NCI-H460 (cell line): ENCODE data around the gene SULT1A3. TPM values are rescaled to one million over a fixed set of nuclear protein-coding genes. Genes with fewer than 3 reads are reported as not detected.
A peak's percentile ranks its signal among the peaks of the same experiment; 100 is the strongest.
"Not testable (repeated sequence)": the region's sequence is repeated elsewhere in the genome, so short reads cannot be mapped to it uniquely, and the experiment has no call there.

Experiments
- DNase-seq: peaks from one replicate; pipeline ENCODE4 v3.0.0-alpha.2; 2016; ENCODE audit warnings: low read depth; ENCODE audit errors: extremely low read depth
- total RNA-seq: library from RNA; depleted of rRNA; stranded (reverse); fragments of >200 nt; shearing (Covaris generic); gene quantifications from 2 replicates; pipeline ENCODE4 v1.2.3, GENCODE V29; 2014

The SULT1A3 gene
- total RNA-seq, 1 experiment from 2014 or later: 4.4 TPM

DNA sequence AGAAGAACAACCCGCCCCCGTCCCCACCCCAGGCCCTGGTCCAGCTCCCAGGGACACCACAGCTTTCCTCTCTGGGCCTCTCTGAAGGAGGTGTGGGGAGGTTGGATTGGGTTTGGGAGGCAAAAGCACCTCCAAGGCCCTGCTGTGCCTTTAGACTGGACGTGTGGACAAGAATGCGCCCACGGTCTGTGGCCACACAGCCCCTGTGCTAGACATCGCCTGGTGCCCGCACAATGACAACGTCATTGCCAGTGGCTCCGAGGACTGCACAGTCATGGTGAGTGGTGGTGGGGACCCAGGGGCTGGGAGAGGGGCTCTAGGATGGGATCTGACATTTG is 12.6 kb upstream of the SULT1A3 start:
- DNase-seq: no peak

- peak; percentile 38 for DNase-seq
Measured at GRCh38 chr16:30186782-30187555, 12.1 kb upstream of the SULT1A3 start.

- DNase-seq: no peak
Measured at GRCh38 chr16:30187556-30187865, 11.5 kb upstream of the SULT1A3 start.

DNA sequence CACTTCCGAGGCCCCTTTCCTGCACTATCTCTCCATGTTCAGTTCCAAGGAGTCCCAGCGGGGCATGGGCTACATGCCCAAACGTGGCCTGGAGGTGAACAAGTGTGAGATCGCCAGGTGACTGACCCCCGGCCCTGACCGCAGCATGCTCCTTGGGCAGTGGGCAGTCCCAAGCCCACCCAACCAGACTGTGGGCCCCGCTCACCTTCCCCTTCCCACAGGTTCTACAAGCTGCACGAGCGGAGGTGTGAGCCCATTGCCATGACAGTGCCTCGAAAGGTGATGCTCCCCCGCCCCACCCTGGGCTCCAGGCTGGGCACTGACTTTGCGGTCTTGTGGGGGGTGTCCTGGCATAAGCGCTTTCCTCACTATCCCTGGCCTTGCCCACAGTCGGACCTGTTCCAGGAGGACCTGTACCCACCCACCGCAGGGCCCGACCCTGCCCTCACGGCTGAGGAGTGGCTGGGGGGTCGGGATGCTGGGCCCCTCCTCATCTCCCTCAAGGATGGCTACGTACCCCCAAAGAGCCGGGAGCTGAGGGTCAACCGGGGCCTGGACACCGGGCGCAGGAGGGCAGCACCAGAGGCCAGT is 11.0 kb upstream of the SULT1A3 start:
- DNase-seq: no peak

DNA sequence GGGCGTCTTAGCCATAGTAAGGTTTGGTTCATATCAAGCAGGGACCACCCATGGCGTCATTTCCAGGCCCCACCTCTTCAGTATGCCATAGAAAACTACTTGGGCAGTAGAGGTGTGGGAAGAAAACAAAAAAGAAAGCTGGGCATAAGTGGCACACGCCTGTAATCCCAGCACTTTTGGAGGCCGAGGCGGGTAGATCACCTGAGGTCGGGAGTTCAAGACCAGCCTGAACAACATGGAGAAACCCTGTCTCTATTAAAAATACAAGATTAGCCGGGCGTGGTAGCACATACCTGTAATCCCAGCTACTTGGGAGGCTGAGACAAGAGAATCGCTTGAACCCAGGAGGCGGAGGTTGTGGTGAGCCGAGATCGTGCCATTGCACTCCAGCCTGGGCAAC is 7.9 kb upstream of the SULT1A3 start:
- DNase-seq: not testable (repeated sequence)

- not testable (repeated sequence) for DNase-seq
Measured at GRCh38 chr16:30193098-30193497, 6.0 kb upstream of the SULT1A3 start.

- DNase-seq: not testable (repeated sequence)
Measured at GRCh38 chr16:30193615-30194014, 5.4 kb upstream of the SULT1A3 start, which contains the start of the genes BOLA2B and SLX1A. Gene BOLA2B, minus strand, starts transcription at chr16:30193666. Its CDS starts 71 bp downstream, at chr16:30193595. Gene SLX1A, plus strand, starts transcription at chr16:30193875. Its CDS starts 210 bp downstream, at chr16:30194085.

DNA sequence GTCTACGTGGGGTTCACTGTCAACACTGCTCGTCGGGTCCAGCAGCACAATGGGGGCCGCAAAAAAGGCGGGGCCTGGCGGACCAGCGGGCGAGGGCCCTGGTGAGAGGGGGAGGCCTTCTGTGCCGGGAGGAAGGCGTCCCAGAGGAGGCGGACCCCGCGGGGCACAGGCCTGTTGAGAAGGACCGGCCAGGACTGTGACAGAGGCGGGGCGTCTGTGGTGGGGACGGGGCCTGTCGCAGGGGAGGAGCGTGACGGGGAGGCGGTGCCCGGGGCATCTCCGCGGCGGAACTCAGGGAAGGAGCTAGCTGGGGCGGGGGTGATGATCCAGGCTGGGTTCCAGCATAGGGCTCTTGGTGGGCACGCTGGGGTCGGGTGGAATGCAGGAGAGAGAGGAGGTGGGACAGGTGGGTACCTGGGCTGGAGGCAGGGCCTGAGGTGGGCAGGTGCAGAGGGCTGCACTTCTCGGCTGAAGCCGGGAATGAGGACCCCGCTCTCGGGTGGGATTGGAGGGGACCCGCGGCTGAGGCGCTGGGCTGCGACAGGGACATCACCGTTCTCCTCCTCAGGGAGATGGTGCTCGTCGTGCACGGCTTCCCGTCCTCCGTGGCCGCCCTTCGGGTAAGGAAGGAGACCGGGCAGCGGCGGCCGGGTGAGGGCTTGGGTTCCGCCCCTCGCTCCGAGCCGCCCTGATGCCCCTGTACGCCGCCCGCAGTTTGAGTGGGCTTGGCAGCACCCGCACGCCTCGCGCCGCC is 4.7 kb upstream of the SULT1A3 start:
- DNase-seq: not testable (repeated sequence)

GRCh38 chr16:30197001-30197400 is 2.1 kb upstream of the SULT1A3 start:
- DNase-seq: not testable (repeated sequence)

DNA sequence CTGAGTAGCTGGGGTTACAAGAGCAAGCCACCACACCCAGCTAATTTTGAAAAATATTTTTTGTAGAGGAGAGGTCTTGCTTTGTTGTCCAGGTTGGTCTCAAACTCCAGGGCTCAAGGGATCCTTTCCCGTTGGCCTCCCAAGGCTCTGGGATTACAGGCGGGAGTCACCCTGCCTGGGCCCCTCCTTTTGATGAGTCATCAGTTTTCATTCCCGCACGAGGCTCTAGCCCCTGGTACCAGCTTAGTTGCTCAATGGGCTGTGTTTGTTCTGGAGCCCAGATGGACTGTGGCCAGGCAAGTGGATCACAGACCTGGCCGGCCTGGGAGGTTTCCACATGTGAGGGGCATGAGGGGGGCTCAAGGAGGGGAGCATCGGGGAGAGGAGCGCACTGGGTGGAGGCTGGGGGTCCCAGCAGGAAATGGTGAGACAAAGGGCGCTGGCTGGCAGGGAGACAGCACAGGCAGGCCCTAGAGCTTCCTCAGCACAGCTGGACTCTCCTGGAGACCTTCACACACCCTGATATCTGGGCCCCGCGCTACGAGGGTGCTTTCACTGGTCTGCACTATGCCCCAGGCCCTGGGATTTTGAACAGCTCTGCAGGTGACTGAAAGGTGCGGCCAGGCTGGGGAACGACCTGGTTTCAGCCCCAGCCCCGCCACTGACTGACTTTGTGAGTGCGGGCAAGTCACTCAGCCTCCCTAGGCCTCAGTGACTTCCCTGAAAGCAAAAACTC is 721 bp downstream of the SULT1A3 start:
- DNase-seq: not testable (repeated sequence)

GRCh38 chr16:30205541-30206236 is 6.6 kb downstream of the SULT1A3 start:
- DNase-seq: not testable (repeated sequence)

DNA sequence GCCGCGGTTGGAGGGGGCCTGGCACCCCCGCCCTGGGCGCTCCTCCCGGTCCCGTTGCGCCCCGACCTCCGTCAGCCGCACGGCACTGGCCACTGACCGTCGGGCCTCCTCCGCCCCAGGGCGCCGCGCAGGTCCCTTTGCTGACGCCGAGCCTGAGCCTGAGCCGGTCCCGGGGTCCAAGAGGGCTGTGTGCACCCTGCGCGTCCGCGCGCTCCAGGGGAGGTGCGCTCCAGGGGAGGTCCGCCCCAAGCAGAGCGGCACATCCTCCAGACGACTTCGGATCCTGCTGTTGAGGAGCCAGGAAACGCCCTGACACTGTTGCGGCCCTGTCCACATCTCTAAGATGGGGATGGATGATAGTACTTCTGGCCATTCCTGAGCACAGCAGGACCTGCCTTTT is 7.2 kb downstream of the SULT1A3 start:
- DNase-seq: not testable (repeated sequence)

DNA sequence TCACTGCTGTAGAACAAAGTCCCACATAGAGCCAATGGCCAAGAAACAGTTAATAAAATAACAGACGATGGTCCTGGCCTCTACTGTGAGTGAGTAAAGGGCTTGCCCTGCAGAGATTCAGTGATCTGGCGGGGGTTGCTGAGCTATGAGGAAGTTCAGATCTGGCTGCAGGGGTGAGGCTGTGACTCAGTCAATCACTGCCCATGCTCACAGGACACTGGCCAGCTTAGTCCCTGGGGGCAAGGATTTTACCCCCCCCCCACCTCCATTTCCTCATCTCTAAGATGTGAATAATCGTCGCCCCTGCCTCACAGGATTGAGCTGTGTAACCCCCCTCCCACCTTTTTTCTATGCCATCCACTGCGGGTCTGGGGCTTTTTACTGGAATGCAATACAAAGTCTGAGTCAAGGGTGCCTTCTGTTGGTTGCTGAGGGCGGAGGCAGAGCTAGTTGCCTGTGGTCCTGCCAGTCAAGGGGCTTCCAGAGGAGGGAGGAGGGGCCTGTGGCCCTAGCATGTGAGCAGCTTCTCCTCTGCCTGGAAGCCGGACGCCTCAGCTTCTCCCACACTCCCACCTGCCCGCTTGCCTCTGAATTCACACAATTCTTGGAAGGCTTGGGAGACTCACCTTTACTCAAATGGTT is 8.1 kb downstream of the SULT1A3 start:
- not testable (repeated sequence) for DNase-seq

DNA sequence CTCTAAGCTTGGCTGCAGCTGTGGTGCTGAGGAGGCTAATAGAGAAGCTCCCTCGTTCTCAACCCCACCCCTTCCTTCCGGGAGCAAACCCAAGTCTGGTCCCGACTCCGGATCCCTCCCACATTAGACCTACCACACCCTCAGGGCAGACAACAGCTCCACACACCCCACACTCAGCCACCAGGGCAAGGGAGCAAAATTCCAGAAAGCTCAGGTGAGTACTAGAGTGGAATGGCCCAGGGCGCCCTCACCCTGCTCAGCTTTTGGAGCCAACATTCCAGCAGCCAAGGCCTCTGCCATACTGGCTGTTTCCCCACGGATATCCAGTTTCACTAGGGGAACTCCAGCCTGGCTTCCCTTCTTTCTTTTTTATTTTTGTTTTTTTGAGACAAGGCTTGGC is 10.0 kb downstream of the SULT1A3 start:
- not testable (repeated sequence) for DNase-seq

DNA sequence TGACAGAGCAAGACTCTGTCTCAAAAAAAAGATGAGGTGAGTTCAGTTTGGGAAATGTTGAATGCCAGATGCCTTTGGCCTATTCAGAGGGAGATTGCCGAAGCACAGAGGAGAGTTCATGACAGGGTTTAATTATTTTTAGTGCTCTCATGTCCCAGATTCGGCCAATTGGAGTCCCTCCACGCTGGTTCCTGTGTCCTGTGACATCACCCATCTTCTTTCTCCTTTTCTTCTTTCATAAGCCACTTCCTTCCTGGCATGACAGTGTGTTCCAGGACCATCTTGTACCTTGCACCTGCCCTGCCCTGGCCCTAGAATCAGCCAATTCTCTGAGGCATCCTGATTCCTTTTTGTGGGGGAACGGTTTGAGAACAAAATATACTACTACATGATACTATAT is 12.4 kb downstream of the SULT1A3 start:
- not testable (repeated sequence) for DNase-seq

DNA sequence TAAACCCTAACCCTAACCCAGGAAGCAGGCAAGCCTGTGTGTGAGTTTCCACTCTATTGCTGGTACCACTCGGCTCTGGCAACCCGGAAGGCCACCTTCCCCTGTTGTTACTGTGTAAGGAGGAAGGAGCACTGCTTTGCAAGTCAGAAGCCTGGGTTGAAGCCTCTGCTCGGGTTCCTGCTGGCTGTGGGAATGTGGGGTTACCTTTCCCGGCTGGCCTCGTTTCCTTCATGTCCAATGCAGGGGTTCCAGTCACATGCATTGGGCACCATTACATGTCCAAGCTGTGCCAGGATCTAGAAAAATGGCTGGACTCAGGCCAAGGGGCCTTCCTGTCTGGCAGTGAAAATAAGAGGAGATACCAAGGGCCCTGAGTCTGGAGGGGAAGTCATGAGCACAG is 18.0 kb downstream of the SULT1A3 start:
- DNase-seq: not testable (repeated sequence)

- not testable (repeated sequence) for DNase-seq
Measured at GRCh38 chr16:30248379-30248778, 49.3 kb downstream of the SULT1A3 start, which contains the start of gene NPIPB13. Gene NPIPB13, minus strand, starts transcription at chr16:30248479. Its CDS starts 2,906 bp downstream, at chr16:30245573.
